Trophoblast cell (in vitro differentiated cells and primary cell): ENCODE measurements around the gene DMGDH.
A peak's percentile ranks its signal among the peaks of the same experiment; 100 is the strongest.

Source experiments
- DNase-seq, 2 donors: peaks; one replicate each; pipeline ENCODE4 v3.0.0-alpha.2; 2016
- H2AFZ ChIP-seq: 2 replicates; pipeline ENCODE4 v1.6.1; 2013; ENCODE audit warnings: low read length, moderate library complexity, mild to moderate bottlenecking; ENCODE audit not compliant: insufficient read depth, poor library complexity
- H2AK5ac ChIP-seq: 2 replicates; pipeline ENCODE4 v1.6.1; 2013; ENCODE audit warnings: mild to moderate bottlenecking, low read length
- H2BK120ac ChIP-seq: 2 replicates; pipeline ENCODE4 v1.6.1; 2013; ENCODE audit warnings: low read length, mild to moderate bottlenecking, moderate library complexity; ENCODE audit not compliant: insufficient read depth, poor library complexity
- H2BK12ac ChIP-seq: 2 replicates; pipeline ENCODE4 v1.6.1; 2013; ENCODE audit warnings: mild to moderate bottlenecking, low read length, moderate library complexity
- H2BK5ac ChIP-seq: 2 replicates; pipeline ENCODE4 v1.6.1; 2013; ENCODE audit warnings: low read length, low read depth, moderate library complexity, mild to moderate bottlenecking; ENCODE audit not compliant: poor library complexity
- H3K14ac ChIP-seq: 2 replicates; pipeline ENCODE4 v1.6.1; 2013; ENCODE audit warnings: mild to moderate bottlenecking, low read length
- H3K18ac ChIP-seq: 2 replicates; pipeline ENCODE4 v1.6.1; 2013; ENCODE audit warnings: mild to moderate bottlenecking, low read length
- H3K23ac ChIP-seq: 2 replicates; pipeline ENCODE4 v1.6.1; 2013; ENCODE audit warnings: low read length
- H3K27ac ChIP-seq: 2 replicates; pipeline ENCODE4 v1.5.1; 2013; ENCODE audit warnings: low read depth, mild to moderate bottlenecking, inconsistent platforms, low read length, moderate library complexity
- H3K27me3 ChIP-seq: 2 replicates; pipeline ENCODE4 v1.6.1; 2013; ENCODE audit warnings: inconsistent platforms, mild to moderate bottlenecking, low read length, moderate library complexity; ENCODE audit not compliant: insufficient read depth
- H3K36me3 ChIP-seq, 2 experiments: 1 replicate in 1 of 2; 2 replicates in 1 of 2; pipeline ENCODE4 v1.6.1; 2013; ENCODE audit warnings: low read length in 2 of 2, mild to moderate bottlenecking in 2 of 2, moderate library complexity in 1 of 2; ENCODE audit not compliant: insufficient read depth in 2 of 2, control insufficient read depth in 1 of 2
- H3K4ac ChIP-seq: 2 replicates; pipeline ENCODE4 v1.6.1; 2013; ENCODE audit warnings: low read depth, mild to moderate bottlenecking, low read length, moderate library complexity
- H3K4me1 ChIP-seq, 2 experiments: 1 replicate in 1 of 2; 2 replicates in 1 of 2; pipeline ENCODE4 v1.6.1; 2013; ENCODE audit warnings: low read length in 2 of 2, mild to moderate bottlenecking in 2 of 2, moderate library complexity in 1 of 2; ENCODE audit not compliant: insufficient read depth in 2 of 2, control insufficient read depth in 1 of 2
- H3K4me2 ChIP-seq: 2 replicates; pipeline ENCODE4 v1.6.1; 2013; ENCODE audit warnings: inconsistent platforms, mild to moderate bottlenecking, low read length, moderate library complexity
- H3K4me3 ChIP-seq: 2 replicates; pipeline ENCODE4 v1.5.1; 2013; ENCODE audit warnings: mild to moderate bottlenecking, low read depth, low read length, inconsistent platforms
- H3K79me1 ChIP-seq: one replicate; pipeline ENCODE4 v1.6.1; 2013; ENCODE audit warnings: low read length
- H3K79me2 ChIP-seq: 2 replicates; pipeline ENCODE4 v1.6.1; 2013; ENCODE audit warnings: low read length, mild to moderate bottlenecking; ENCODE audit not compliant: control insufficient read depth, insufficient read depth, poor library complexity
- H3K9ac ChIP-seq: 2 replicates; pipeline ENCODE4 v1.6.1; 2013; ENCODE audit warnings: mild to moderate bottlenecking, low read length
- H3K9me3 ChIP-seq: 2 replicates; pipeline ENCODE4 v1.6.1; 2013; ENCODE audit warnings: low read depth, mild to moderate bottlenecking, control low read depth, inconsistent platforms, low read length; ENCODE audit not compliant: insufficient read depth
- H4K12ac ChIP-seq: 2 replicates; pipeline ENCODE4 v1.6.1; 2013; ENCODE audit warnings: low read depth, mild to moderate bottlenecking, low read length, moderate library complexity
- H4K8ac ChIP-seq: 2 replicates; pipeline ENCODE4 v1.6.1; 2013; ENCODE audit warnings: low read depth, mild to moderate bottlenecking, low read length, moderate library complexity
- H4K91ac ChIP-seq: one replicate; pipeline ENCODE4 v1.6.1; 2013; ENCODE audit warnings: low read depth, mild to moderate bottlenecking, low read length, moderate library complexity
- WGBS: extraction: QIAGEN DNeasy Blood & Tissue Kit; methylation state at CpG from one replicate; pipeline ENCODE4 v1.1.7; 2013; ENCODE audit warnings: missing lambda C conversion rate; ENCODE audit not compliant: insufficient read length, insufficient coverage; ENCODE audit errors: extremely low coverage; 5-methylcytosine and 5-hydroxymethylcytosine counted together

The DMGDH gene

GRCh38 chr5:78979117-78979742, 90.2 kb downstream of the DMGDH start:
- Histone ChIP-seq H4K8ac (no peak overlapping the region), H3K9me3 (no peaks in the 10 kb centered on the region), H2AFZ (no peak overlapping the region), H3K14ac (no peak overlapping the region), H2BK5ac (no peak overlapping the region), H3K23ac (no peak overlapping the region), H3K4me2 (no peak overlapping the region), H3K27me3 (no peaks in the 10 kb centered on the region), H3K4me1 (peaks cover 0 to 2% of the 10 kb centered on the region in 2 experiments), H3K4me3 (no peak overlapping the region), H3K79me1 (peaks cover under 1% of the 10 kb centered on the region), H4K91ac (no peak overlapping the region), H3K4ac (no peak overlapping the region), H2BK120ac (no peak overlapping the region), H3K27ac (no peak overlapping the region), H4K12ac (no peak overlapping the region), H3K9ac (no peak overlapping the region), H2BK12ac (no peak overlapping the region), H3K36me3 (no peaks in the 10 kb centered on the region), H2AK5ac (no peak overlapping the region), H3K79me2 (no peaks in the 10 kb centered on the region), H3K18ac (no peak overlapping the region)
- DNase-seq, result no peak
- WGBS, result no CpG with 5 or more reads among the region's 7 CpGs

GRCh38 chr5:78975035-78975434, 94.4 kb downstream of the DMGDH start:
- H3K36me3 ChIP-seq, result no peaks in the 10 kb centered on the region
- no peaks in the 10 kb centered on the region for H3K9me3 ChIP-seq
- H3K23ac ChIP-seq, result no peak overlapping the region
- peak overlapping the region; percentile 49 for H3K18ac ChIP-seq
- H3K14ac ChIP-seq, result peak overlapping the region; percentile 9
- no peaks in the 10 kb centered on the region for H3K79me1 ChIP-seq
- H4K91ac ChIP-seq, result no peak overlapping the region
- H3K4me1 ChIP-seq, result no peaks in the 10 kb centered on the region
- no peak overlapping the region for H3K4me3 ChIP-seq
- no peak overlapping the region for H3K9ac ChIP-seq
- H2BK12ac ChIP-seq, result no peak overlapping the region
- H3K79me2 ChIP-seq, result no peaks in the 10 kb centered on the region
- H4K8ac ChIP-seq, result peak overlapping the region; percentile 8
- peak overlapping the region; percentile 10 for H2BK120ac ChIP-seq
- no peak overlapping the region for H3K27ac ChIP-seq
- H4K12ac ChIP-seq, result no peak overlapping the region
- H3K27me3 ChIP-seq, result no peaks in the 10 kb centered on the region
- H3K4me2 ChIP-seq, result no peak overlapping the region
- no peak overlapping the region for H2AFZ ChIP-seq
- no peak overlapping the region for H2AK5ac ChIP-seq
- H2BK5ac ChIP-seq, result no peak overlapping the region
- DNase-seq, result no peak
- WGBS, result no CpG with 5 or more reads among the region's 8 CpGs
- no peak overlapping the region for H3K4ac ChIP-seq

- no peak overlapping the region for H3K4ac ChIP-seq
- H3K9me3 ChIP-seq, result no peaks in the 10 kb centered on the region
- no peak overlapping the region for H3K23ac ChIP-seq
- H2AK5ac ChIP-seq, result no peak overlapping the region
- H3K79me1 ChIP-seq, result no peaks in the 10 kb centered on the region
- no peaks in the 10 kb centered on the region for H3K27me3 ChIP-seq
- H2BK5ac ChIP-seq, result no peak overlapping the region
- no peak overlapping the region for H2BK12ac ChIP-seq
- no peak overlapping the region for H3K4me3 ChIP-seq
- peak overlapping the region; percentile 10 for H2BK120ac ChIP-seq
- no peaks in the 10 kb centered on the region for H3K4me1 ChIP-seq
- WGBS, result no CpG with 5 or more reads among the region's 2 CpGs
- H3K14ac ChIP-seq, result peak overlapping the region; percentile 9
- H3K9ac ChIP-seq, result no peak overlapping the region
- no peak overlapping the region for H3K27ac ChIP-seq
- no peak for DNase-seq
- no peak overlapping the region for H4K91ac ChIP-seq
- H2AFZ ChIP-seq, result no peak overlapping the region
- H3K36me3 ChIP-seq, result no peaks in the 10 kb centered on the region
- H4K8ac ChIP-seq, result no peak overlapping the region
- H3K79me2 ChIP-seq, result no peaks in the 10 kb centered on the region
- peak overlapping the region; percentile 49 for H3K18ac ChIP-seq
- H3K4me2 ChIP-seq, result no peak overlapping the region
- H4K12ac ChIP-seq, result no peak overlapping the region
These were observed 94.9 kb downstream of the DMGDH start for GRCh38 chr5:78974601-78975000.

- Histone ChIP-seq H3K4me3 (no peak overlapping the region), H4K12ac (no peak overlapping the region), H3K14ac (no peak overlapping the region), H3K4ac (no peak overlapping the region), H4K91ac (no peak overlapping the region), H3K79me2 (no peaks in the 10 kb centered on the region), H3K27ac (no peak overlapping the region), H3K27me3 (no peaks in the 10 kb centered on the region), H2AFZ (no peak overlapping the region), H2BK5ac (no peak overlapping the region), H2AK5ac (no peak overlapping the region), H3K18ac (no peak overlapping the region), H4K8ac (no peak overlapping the region), H2BK120ac (no peak overlapping the region), H3K4me1 (no peaks in the 10 kb centered on the region), H3K79me1 (no peaks in the 10 kb centered on the region), H3K9me3 (no peaks in the 10 kb centered on the region), H2BK12ac (no peak overlapping the region), H3K9ac (no peak overlapping the region), H3K23ac (no peak overlapping the region), H3K4me2 (no peak overlapping the region), H3K36me3 (no peaks in the 10 kb centered on the region)
- no CpG with 5 or more reads among the region's 5 CpGs for WGBS
- DNase-seq, result no peak
These were observed 95.5 kb downstream of the DMGDH start for GRCh38 chr5:78974011-78974410.
